ENCODE data around the gene ADCY9.
A peak's percentile ranks its signal among the peaks of the same experiment; 100 is the strongest.
"Not testable (repeated sequence)": the region's sequence is repeated elsewhere in the genome, so short reads cannot be mapped to it uniquely, and the experiment has no call there.

Gene ADCY9

GRCh38 chr16:3951380-3951779, 164.9 kb downstream of the ADCY9 start:
- not testable (repeated sequence) for DNase-seq (ENCODE audit: low read depth, low spot score)

- no peak for DNase-seq (ENCODE audit: low read depth, low spot score)
Observed at GRCh38 chr16:3950343-3951193, 165.7 kb downstream of the ADCY9 start.

- DNase-seq (ENCODE audit: low read depth, low spot score), result no peak
Observed at GRCh38 chr16:3949946-3950342, 166.3 kb downstream of the ADCY9 start.

- DNase-seq (ENCODE audit: low read depth, low spot score), result no peak
Observed at GRCh38 chr16:3949287-3949686, 167.0 kb downstream of the ADCY9 start.

GRCh38 chr16:3948378-3948995, 167.8 kb downstream of the ADCY9 start:
- no peak for DNase-seq (ENCODE audit: low read depth, low spot score)

GRCh38 chr16:3946604-3947180, 169.6 kb downstream of the ADCY9 start:
- no peak for DNase-seq (ENCODE audit: low read depth, low spot score)

DNA sequence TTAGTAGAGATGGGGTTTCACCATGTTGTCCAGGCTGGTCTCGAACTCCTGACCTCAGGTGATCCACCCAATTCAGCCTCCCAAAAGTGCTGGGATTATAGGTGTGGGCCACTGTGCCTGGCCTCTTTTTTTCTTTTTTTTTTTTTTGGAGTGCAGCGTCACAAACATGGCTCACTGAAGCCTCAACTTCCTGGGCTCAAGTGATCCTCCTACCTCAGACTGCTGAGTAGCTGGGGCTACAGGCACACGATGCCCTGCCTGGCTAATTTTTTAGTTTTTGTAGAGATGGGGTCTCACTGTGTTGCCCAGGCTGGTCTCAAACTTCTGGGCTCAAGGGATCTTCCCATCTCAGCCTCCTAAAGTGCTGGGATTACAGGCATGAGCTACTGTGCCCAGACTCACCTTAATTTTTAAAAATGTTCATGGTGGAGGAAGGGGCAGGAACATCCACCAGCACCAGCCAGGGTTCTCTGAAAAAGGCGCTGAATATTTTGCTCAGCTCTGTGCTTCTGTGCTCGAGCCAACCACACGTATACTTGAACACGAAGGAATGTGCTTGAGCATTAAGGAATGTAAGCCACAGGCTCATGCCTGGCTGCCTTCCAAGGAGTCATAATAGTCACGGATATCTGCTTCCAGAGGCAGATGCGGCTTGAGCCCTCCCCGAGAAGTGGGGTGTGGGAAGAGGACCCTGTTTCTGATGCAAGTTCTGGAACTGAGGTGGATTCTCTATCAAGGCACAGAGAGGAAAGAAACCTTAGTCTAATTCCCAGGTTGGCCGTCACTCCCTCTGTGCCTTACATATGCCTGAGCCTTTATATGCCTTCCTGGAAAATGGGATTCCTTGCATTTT, 170.3 kb downstream of the ADCY9 start:
- peak; percentile 81 for DNase-seq (ENCODE audit: low read depth, low spot score)

GRCh38 chr16:3944457-3944856, 171.8 kb downstream of the ADCY9 start:
- not testable (repeated sequence) for DNase-seq (ENCODE audit: low read depth, low spot score)

- not testable (repeated sequence) for DNase-seq (ENCODE audit: low read depth, low spot score)
Observed at GRCh38 chr16:3942146-3942545, 174.1 kb downstream of the ADCY9 start.

- no peak for DNase-seq (ENCODE audit: low read depth, low spot score)
Observed at GRCh38 chr16:3938843-3939624, 177.2 kb downstream of the ADCY9 start.

DNA sequence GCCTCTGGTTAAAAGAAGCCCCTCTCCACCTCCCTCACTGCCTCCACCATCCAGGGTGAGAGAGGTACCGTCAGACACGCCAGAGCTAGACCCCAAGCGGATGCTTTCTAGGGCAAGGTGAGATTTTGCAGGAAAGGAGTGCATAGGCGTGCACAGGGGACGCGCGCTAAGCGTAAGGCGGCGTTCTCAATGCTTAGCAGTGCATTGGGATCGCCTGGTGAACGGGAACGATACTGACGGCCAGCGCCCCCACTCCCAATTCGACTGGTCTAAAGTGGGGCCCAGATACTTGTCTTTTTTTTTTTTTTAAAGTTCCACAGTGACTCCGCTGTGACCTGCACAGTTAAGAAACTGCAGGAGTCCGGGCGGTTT, 177.8 kb downstream of the ADCY9 start:
- no peak for DNase-seq (ENCODE audit: low read depth, low spot score)

DNA sequence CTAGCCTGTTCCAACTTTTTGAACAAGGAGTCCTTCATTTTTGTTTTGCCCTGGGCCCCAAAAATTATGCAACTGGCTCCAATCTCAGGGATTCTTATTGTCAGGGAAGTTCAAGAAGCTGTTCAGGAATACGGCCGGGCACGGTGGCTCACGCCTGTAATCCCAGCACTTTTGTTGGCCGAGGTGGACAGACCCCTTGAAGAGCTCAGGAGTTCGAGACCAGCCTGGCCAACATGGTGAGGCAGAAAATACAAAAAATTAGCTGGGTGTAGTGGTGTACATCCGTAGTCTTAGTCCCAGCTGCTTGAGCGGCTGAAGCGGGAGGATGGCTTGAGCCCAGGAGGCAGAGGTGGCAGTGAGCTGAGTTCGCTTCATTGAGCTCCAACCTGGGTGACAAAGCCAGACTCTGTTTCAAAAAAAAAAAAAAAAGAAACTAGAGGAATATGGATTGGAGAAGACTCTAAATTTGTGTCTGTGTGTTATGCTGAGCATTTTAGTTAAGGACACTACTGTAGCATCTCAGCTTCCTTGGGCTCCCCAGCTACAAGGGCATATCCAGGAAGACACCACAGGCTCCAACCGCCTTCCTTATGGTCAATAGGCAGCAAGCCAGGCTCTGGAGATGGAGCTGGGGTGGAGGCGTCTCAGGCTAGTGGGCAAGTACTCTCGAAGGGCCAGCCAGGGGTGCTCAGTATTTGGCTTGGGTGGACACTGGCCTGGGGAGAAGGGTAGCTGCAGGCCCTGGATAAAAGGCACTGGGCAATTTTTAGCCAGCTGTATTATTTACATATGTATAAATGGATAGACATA, 179.0 kb downstream of the ADCY9 start:
- no peak for DNase-seq (ENCODE audit: low read depth, low spot score)

DNA sequence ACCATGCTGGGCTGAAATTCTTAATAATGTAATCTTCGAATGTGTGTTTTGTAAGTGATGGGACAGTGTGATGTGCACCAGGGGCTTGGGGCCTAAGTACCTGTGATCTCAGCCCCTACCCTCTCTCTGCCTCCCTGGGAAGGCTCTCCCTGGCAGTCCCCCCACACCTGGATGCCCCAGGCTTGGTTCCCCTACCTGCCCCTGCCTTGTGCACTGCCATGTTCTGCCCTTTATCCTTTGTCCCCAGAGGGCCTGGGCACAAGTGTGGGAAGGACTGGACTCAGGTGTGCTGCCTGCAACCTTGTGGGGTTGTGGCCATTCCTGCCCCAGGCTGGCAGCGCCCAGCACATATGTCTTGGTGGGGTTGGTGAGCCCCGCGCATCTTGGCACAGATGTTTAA, 180.3 kb downstream of the ADCY9 start:
- no peak for DNase-seq (ENCODE audit: low read depth, low spot score)

DNA sequence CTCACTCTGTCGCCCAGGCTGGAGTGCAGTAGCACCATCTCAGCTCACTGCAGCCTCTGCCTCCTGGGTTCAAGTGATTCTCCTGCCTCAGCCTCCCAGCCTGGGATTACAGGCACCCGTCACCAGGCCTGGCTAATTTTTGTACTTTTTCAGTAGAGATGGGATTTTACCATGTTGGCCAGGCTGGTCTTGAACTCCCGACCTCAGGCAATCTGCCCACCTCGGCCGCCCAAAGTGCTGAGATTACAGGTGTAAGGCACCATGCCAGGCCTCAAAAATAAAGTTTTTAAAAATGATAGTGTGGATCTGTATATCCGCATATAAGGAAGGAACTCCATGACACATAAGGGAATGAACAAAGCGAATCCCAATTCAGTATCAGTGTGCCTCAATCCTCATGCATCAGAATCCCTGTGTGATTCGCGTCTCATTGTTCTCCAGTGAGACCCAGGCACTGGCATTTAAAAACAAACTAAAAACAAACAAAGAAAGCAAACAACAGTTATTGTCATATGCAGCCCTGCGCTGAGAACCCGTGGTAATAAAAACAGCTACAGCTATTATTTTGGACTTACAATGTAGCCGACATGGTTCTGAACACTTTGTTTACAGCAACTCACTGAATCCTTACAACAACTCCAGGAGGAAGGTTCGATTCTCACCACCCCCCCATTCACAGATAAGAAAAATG, 181.6 kb downstream of the ADCY9 start:
- DNase-seq (ENCODE audit: low read depth, low spot score), result no peak

DNA sequence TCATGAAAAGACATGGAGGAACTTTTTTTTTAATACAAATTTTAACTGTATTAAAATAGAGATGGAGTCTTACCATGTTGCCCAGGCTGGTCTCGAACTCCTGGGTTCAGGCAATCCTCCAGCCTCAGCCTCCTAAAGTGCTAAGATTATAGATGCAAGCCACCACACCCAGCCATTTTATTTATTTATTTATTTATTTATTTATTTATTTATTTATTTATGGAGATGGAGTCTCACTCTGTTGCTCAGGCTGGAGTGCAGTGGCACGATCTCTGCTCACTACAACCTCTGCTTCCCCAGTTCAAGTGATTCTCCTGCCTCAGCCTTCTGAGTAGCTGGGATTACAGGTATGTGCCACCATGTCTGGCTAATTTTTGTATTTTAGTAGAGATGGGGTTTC, 189.1 kb downstream of the ADCY9 start:
- not testable (repeated sequence) for DNase-seq (ENCODE audit: low read depth, low spot score)

- no peak for DNase-seq (ENCODE audit: low read depth, low spot score)
Observed at GRCh38 chr16:3924763-3925162, 191.5 kb downstream of the ADCY9 start.

GRCh38 chr16:3922241-3922640, 194.0 kb downstream of the ADCY9 start:
- no peak for DNase-seq (ENCODE audit: low read depth, low spot score)

- DNase-seq (ENCODE audit: low read depth, low spot score), result no peak
Observed at GRCh38 chr16:3920206-3920605, 196.0 kb downstream of the ADCY9 start.

DNA sequence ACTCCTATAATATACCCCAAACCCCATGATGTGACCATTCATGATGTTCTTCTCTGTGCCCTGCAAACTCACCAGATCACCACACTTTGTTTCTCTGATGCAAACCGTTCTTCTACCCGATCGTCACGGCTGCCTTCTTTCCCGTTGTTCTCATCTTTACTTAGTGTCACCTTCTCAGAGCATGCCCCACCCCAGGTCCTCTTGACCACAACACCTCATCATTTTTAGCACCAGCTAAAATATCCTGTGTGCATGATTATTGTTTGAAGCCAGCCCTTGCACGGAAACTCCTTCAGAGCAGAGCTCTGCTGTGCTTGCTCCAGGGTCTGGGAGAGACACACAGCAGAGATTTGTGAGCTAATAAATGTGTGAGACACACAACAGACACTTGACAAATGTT, 196.8 kb downstream of the ADCY9 start:
- no peak for DNase-seq (ENCODE audit: low read depth, low spot score)
